Activated CD4-positive, alpha-beta T cell treated with anti-CD3 and anti-CD28 coated beads for 36 hours (primary cell): ENCODE data around the gene NSRP1. TPM values are rescaled to one million over a fixed set of nuclear protein-coding genes. Genes with fewer than 3 reads are reported as not detected.
A peak's percentile ranks its signal among the peaks of the same experiment; 100 is the strongest.

Experiments
- ATAC-seq: fragments of 200-7000 bp; cut with Tn5 transposase; one replicate; pipeline ENCODE4 v1.10.0; 2021; ENCODE audit warnings: mild to moderate bottlenecking, moderate library complexity
- CTCF ChIA-PET: fragments of 350-600 bp; sonication (Branson Sonifier 250); formaldehyde crosslinking; loops from one replicate; lab custom pipeline; 2021; ENCODE audit warnings: antibody characterized with exemption; lab: Charles Lee
- POLR2A ChIA-PET: fragments of 350-600 bp; sonication (Branson Sonifier 250); formaldehyde crosslinking; loops from one replicate; lab custom pipeline; 2021; ENCODE audit warnings: antibody characterized with exemption, inconsistent platforms; lab: Charles Lee
- DNase-seq: peaks from one replicate; pipeline ENCODE4 v3.0.0-alpha.2; 2020
- H3K27ac Mint-ChIP-seq: one replicate; pipeline ENCODE4 v1.8.0; 2021; ENCODE audit warnings: mixed read lengths
- H3K27me3 Mint-ChIP-seq: one replicate; pipeline ENCODE4 v1.8.0; 2021; ENCODE audit warnings: mixed read lengths
- H3K36me3 Mint-ChIP-seq: one replicate; pipeline ENCODE4 v1.8.0; 2021; ENCODE audit warnings: low read depth, mixed read lengths
- H3K4me1 Mint-ChIP-seq: one replicate; pipeline ENCODE4 v1.8.0; 2021; ENCODE audit warnings: mixed read lengths
- H3K4me3 Mint-ChIP-seq: one replicate; pipeline ENCODE4 v1.8.0; 2021; ENCODE audit warnings: mild to moderate bottlenecking, moderate library complexity, mixed read lengths
- H3K9me3 Mint-ChIP-seq: one replicate; pipeline ENCODE4 v1.8.0; 2021; ENCODE audit warnings: low read depth, mixed read lengths
- intact Hi-C, 2 experiments: fragments of 100-400 bp; cut with DNase I in 1 of 2; cut with micrococcal nuclease in 1 of 2; formaldehyde crosslinking; loops; one replicate each; pipeline versions ENCODE4 v1.14.2 to v1.15.1; 2022 to 2024; cut with DNase I, micrococcal nuclease
- total RNA-seq, 2 experiments: library from RNA; stranded (reverse); gene quantifications; one replicate each; pipeline ENCODE4 v1.2.3, GENCODE V29; 2021

The NSRP1 gene
- total RNA-seq, 2 experiments from 2014 or later: 29.9 to 43.0 TPM

DNA sequence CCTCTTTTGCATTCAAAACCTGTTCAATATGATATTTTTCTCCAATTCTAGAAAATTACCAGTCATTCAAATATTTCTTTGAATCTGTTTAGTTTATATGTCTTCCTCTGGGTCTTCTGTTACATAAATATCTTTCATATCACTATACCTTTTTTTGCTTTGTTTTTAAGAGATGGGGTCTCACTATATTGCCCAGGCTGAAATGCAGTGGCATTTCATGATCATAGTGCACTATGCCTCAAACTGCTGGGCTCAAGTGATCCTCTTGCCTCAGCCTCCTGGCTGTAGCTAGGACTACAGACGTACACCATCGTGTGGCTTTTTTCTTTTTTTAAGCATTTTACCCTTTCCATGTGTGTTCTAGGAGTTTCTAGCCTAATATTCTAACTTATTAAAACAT is 38.8 kb downstream of the NSRP1 start:
- Mint-ChIP-seq H3K27ac (no peak overlapping the region), H3K4me3 (no peak overlapping the region), H3K27me3 (no peaks in the 10 kb centered on the region), H3K9me3 (peaks cover 5% of the 10 kb centered on the region), H3K36me3 (peaks cover 51% of the 10 kb centered on the region), H3K4me1 (peaks cover 27% of the 10 kb centered on the region)
- CTCF ChIA-PET: no interaction called here
- DNase-seq: no peak
- ATAC-seq: no peak
- POLR2A ChIA-PET: no interaction called here
- intact Hi-C loops: no loop called here

DNA sequence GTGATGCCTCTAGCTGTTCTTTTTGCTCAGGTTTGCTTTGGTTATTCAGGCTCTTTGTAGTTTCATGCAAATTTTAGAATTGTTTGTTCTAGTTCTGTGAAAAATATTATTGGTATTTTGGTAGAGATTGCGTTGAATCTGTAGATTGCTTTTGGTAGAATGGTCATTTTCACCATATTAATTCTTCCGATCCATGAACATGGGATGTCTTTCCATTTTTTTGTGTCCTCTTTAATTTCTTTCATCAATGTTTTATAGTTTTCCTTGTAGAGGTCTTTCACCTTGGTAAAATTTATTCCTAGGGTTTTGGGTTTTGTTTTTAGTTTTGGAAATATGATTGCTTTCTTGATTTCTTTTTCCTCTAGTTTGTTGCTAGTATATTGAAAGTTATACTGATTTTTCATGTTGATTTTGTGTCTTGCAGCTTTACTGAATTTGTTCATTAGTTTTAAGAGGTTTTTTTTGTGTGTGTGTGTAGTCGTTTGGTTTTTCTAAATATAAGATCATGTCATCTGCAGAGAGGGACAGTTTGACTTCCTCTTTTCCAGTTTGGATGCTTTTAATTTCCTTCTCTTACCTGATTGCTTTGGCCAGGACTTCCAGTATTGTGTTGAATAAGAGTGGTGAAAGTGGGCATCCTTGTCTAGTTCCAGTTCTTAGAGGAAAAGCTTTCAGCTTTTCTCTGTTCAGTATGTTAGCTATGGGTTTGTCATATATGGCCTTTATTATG is 42.4 kb downstream of the NSRP1 start:
- POLR2A ChIA-PET: no interaction called here
- Mint-ChIP-seq H3K27me3 (no peaks in the 10 kb centered on the region), H3K27ac (no peak overlapping the region), H3K36me3 (peaks cover 51% of the 10 kb centered on the region), H3K4me1 (peaks cover 23% of the 10 kb centered on the region), H3K9me3 (peaks cover 7% of the 10 kb centered on the region), H3K4me3 (no peak overlapping the region)
- CTCF ChIA-PET: interaction anchor here (0.8 kb wide), 1 partner anchor 13 kb away, joined by 3 read pairs; no protein-coding TSS in a partner anchor
- DNase-seq: no peak
- intact Hi-C loops: no loop called here
- ATAC-seq: no peak

DNA sequence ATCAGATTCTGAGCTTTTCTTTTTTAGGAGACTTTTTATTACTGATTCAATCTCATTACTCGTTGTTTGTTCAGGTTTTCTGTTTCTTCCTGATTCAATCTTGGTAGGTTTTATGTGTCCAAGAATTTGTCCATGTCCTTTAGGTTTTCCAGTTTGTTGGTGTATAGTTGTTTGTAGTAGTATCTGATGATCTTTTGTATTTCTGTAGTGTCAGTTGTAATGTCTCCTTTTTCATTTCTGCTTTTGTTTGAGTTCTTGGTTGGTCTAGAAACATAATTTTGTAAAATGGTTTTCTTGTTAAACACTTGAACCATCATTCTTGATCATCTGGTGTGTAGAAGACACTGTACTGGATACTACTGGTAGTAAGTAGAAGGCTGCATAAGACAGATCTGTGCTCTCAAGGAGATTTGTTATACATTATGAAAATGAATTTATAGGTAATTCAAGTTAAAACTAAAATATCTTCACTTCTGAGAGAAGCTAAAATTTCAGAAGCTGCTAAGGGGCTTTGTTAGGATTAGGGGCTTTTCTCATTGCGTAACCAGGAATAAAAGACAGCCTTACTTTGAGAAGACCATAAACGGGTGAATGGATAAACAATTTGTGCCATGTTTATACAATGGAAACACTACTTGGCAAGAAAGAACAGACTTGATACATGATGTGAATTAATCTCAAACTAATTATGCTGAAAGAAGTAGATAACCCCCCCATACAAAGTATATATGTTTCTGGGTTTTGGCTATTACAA is 44.0 kb downstream of the NSRP1 start:
- H3K4me3 Mint-ChIP-seq: no peak overlapping the region
- ATAC-seq (no peak), DNase-seq (no peak)
- intact Hi-C loops: no loop called here
- no peaks in the 10 kb centered on the region for H3K27me3 Mint-ChIP-seq
- CTCF ChIA-PET: interaction anchor here (1.4 kb wide), 1 partner anchor 35 kb away, joined by 6 read pairs; no protein-coding TSS in a partner anchor
- H3K27ac Mint-ChIP-seq: no peak overlapping the region
- H3K9me3 Mint-ChIP-seq: peaks cover 7% of the 10 kb centered on the region
- POLR2A ChIA-PET: no interaction called here
- H3K4me1 Mint-ChIP-seq: peaks cover 27% of the 10 kb centered on the region
- H3K36me3 Mint-ChIP-seq: peaks cover 58% of the 10 kb centered on the region

DNA sequence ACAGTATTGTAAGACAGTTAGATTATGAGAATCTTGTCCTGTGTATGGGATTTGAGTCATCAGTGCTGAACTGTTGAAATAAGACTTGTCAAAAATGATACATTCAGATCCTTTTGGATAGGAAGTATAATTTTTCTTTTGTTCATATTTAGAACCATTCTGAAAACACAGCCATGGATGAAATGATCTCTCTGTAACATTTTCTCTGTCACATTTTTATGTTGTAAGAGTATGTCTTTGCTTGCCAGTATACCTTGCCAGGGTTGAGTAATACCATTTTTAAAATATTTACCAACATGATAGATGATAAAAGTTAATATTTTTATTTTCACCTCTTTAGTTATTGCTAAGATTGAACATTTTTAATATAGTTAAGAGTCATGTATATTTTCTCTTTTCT is 45.0 kb downstream of the NSRP1 start:
- H3K27ac Mint-ChIP-seq: no peak overlapping the region
- peaks cover 7% of the 10 kb centered on the region for H3K9me3 Mint-ChIP-seq
- POLR2A ChIA-PET: no interaction called here
- CTCF ChIA-PET: interaction anchor here (1.6 to 3.1 kb wide), 2 partner anchors 11 to 57 kb away, joined by 4 to 9 read pairs; no protein-coding TSS in a partner anchor
- no peaks in the 10 kb centered on the region for H3K27me3 Mint-ChIP-seq
- ATAC-seq (no peak), DNase-seq (no peak)
- peaks cover 55% of the 10 kb centered on the region for H3K36me3 Mint-ChIP-seq
- intact Hi-C loops: no loop called here
- peaks cover 25% of the 10 kb centered on the region for H3K4me1 Mint-ChIP-seq
- no peak overlapping the region for H3K4me3 Mint-ChIP-seq

DNA sequence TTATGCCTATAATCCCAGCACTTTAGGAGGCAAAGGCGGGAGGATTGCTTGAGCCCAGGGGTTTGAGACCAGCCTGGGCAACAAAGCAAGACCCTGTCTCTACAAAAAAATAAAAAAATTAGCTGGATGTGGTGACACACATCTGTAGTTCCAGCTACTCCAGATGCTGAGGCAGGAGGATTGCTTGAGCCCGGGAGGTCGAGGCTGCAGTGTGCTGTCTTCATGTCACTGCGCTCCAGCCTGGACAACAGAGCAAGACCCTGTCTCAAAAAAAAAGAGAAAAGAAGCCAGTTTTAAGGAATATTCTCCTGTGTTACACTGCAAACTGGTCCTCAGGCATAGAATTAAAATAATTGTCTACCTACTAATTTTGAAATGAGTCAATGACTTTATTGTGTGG is 47.9 kb downstream of the NSRP1 start:
- Mint-ChIP-seq H3K36me3 (peaks cover 33% of the 10 kb centered on the region), H3K9me3 (peaks cover 7% of the 10 kb centered on the region), H3K27me3 (no peaks in the 10 kb centered on the region), H3K4me3 (no peak overlapping the region), H3K4me1 (peaks cover 11% of the 10 kb centered on the region), H3K27ac (no peak overlapping the region)
- no peak for ATAC-seq
- DNase-seq: no peak
- ChIA-PET POLR2A (interaction anchor here (0.6 kb wide), 1 partner anchor 31 kb away, joined by 6 read pairs; no protein-coding TSS in a partner anchor), CTCF (interaction anchor here (0.6 to 3.1 kb wide), 5 partner anchors 8 to 174 kb away, joined by 3 to 9 read pairs (median 3); no protein-coding TSS in a partner anchor)
- intact Hi-C loops: no loop called here

DNA sequence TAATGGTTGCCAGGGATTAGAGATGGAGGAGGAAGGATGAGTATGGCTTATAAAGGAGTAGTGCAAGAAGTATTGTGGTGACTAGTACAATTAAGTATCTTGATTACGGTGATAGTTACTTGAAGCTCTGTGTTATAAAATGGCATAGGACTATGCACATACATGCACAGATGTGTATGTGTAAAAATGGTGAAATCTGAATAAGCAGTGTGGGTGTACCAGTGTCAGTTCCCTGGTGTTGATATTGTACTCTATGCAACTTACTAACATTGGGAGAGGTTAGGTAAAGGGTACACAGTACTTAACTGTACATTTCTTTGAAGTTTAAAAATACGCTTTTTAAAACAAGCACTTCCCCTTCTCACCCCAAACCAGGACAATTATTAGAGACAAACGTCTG is 48.5 kb downstream of the NSRP1 start:
- H3K9me3 Mint-ChIP-seq: peaks cover 3% of the 10 kb centered on the region
- DNase-seq (no peak), ATAC-seq (no peak)
- H3K36me3 Mint-ChIP-seq: peaks cover 26% of the 10 kb centered on the region
- ChIA-PET CTCF (interaction anchor here (0.7 to 1.2 kb wide), 4 partner anchors 22 to 73 kb away, joined by 3 to 4 read pairs (median 3); no protein-coding TSS in a partner anchor), POLR2A (no interaction called here)
- no peak overlapping the region for H3K27ac Mint-ChIP-seq
- intact Hi-C loops: no loop called here
- H3K4me1 Mint-ChIP-seq: peaks cover 7% of the 10 kb centered on the region
- no peaks in the 10 kb centered on the region for H3K27me3 Mint-ChIP-seq
- no peak overlapping the region for H3K4me3 Mint-ChIP-seq

DNA sequence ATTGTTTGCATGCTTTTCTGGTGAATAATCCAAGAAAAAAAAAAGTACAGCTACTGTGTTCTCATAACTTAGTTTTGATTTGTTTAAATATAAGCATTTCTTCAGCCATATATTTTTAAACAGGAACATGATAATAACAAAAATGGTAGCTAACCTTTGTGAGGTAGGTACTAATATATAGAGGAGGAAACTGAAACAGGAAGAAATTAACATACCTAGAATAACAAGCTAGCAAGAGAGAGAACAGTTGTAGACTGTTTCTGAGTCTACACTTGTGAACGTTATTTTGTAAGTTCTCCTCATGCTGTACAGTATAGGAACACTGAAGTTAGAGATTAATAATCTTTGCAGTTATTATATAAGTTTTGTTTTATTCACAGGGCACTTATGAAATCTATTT is 49.3 kb downstream of the NSRP1 start:
- Mint-ChIP-seq H3K4me3 (no peak overlapping the region), H3K36me3 (peaks cover 21% of the 10 kb centered on the region), H3K4me1 (peaks cover 11% of the 10 kb centered on the region), H3K27ac (no peak overlapping the region), H3K27me3 (no peaks in the 10 kb centered on the region), H3K9me3 (no peaks in the 10 kb centered on the region)
- intact Hi-C loops: no loop called here
- DNase-seq (no peak), ATAC-seq (no peak)
- POLR2A ChIA-PET: interaction anchor here (0.7 kb wide), 1 partner anchor 93 kb away, joined by 5 read pairs; no protein-coding TSS in a partner anchor
- CTCF ChIA-PET: interaction anchor here (0.7 to 1.0 kb wide), 2 partner anchors 22 to 51 kb away, joined by 3 to 4 read pairs; no protein-coding TSS in a partner anchor

DNA sequence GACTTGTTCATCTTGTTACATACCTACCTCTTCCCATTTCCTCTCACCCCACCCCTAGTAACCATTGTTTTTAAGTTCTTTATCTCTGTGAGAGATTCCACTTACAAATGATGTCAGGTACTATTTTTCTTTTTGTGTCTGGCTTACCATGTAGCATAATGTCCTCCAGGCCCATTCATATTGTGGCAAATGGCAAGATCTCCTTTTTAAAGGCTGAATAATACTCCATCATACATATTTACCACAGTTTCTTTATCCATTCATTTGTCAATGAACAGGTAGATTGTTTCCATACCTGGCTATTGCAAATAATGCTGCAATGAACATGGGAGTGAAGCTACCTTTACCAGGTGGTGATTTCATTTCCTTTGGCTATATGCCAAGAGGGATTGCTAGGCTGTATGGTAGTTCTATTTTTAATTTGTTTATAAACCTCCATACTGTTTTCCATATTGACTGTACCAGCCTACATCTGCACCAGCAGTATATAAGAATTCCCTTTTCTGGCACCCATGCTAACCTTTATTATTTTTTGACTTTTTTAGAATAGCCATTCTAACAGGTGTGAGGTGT is 53.9 kb downstream of the NSRP1 start:
- Mint-ChIP-seq H3K4me1 (peaks cover 23% of the 10 kb centered on the region), H3K9me3 (no peaks in the 10 kb centered on the region), H3K27me3 (no peaks in the 10 kb centered on the region), H3K36me3 (peaks cover 25% of the 10 kb centered on the region), H3K4me3 (no peak overlapping the region), H3K27ac (no peak overlapping the region)
- CTCF ChIA-PET: interaction anchor here (0.6 kb wide), 1 partner anchor 29 kb away, joined by 3 read pairs; no protein-coding TSS in a partner anchor
- DNase-seq (no peak), ATAC-seq (no peak)
- intact Hi-C loops: loop anchor here in 1 of 2 experiments (5.0 kb wide), 1 partner anchor 167 kb away; no protein-coding TSS in a partner anchor
- POLR2A ChIA-PET: no interaction called here

DNA sequence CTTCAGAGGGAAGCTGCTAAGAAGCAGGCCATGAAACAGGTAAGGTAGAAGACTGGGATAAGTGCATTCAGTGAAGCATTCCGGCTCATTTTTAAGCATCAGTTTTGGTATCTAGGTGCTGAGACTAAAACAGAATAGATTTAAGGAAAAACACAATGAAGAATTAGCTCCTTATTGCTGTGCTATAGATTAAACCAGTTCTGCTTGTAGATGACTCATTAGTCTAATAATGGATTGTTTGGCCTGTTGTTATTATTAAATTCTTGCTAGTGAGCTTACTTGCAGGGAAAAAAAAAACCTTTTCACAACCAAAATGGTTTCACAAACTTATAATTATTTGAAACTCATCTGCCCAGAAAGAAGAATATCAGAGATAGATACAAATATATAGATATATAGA is 55.9 kb downstream of the NSRP1 start:
- no peak overlapping the region for H3K4me3 Mint-ChIP-seq
- peaks cover 27% of the 10 kb centered on the region for H3K36me3 Mint-ChIP-seq
- ChIA-PET POLR2A (no interaction called here), CTCF (interaction anchor here (0.7 to 2.2 kb wide), 6 partner anchors 10 to 348 kb away, joined by 3 to 9 read pairs (median 3); no protein-coding TSS in a partner anchor)
- DNase-seq (no peak), ATAC-seq (no peak)
- H3K27me3 Mint-ChIP-seq: no peaks in the 10 kb centered on the region
- peaks cover 23% of the 10 kb centered on the region for H3K4me1 Mint-ChIP-seq
- no peak overlapping the region for H3K27ac Mint-ChIP-seq
- no peaks in the 10 kb centered on the region for H3K9me3 Mint-ChIP-seq
- intact Hi-C loops: loop anchor here in 1 of 2 experiments (5.0 kb wide), 1 partner anchor 165 kb away; no protein-coding TSS in a partner anchor

DNA sequence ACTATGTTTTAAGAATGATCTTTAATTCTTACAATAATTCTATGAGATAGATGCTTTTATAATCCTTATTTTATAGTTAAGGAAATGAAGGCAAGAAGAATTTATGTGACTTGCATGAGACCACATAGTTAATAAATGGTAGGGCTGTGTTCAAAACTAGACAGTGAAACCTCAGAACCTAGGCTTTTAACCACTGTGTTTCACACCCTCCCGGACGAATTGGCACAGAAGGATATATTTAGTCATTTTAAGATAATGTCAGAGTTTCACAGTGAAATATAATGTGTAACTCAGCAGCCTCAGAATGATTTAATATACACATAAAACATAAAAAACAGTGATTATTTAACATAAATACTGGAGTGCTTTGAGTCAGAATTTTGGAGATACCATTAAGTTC is 57.0 kb downstream of the NSRP1 start:
- peak; percentile 89 for ATAC-seq
- intact Hi-C loops: loop anchor here in 1 of 2 experiments (5.0 kb wide), 1 partner anchor 164 kb away; no protein-coding TSS in a partner anchor
- Mint-ChIP-seq H3K27ac (no peak overlapping the region), H3K4me1 (peaks cover 23% of the 10 kb centered on the region), H3K4me3 (no peak overlapping the region), H3K36me3 (peaks cover 33% of the 10 kb centered on the region), H3K9me3 (no peaks in the 10 kb centered on the region), H3K27me3 (no peaks in the 10 kb centered on the region)
- DNase-seq: peak; percentile 48
- POLR2A ChIA-PET: no interaction called here
- CTCF ChIA-PET: interaction anchor here (1.2 kb wide), 1 partner anchor 32 kb away, joined by 3 read pairs; no protein-coding TSS in a partner anchor

DNA sequence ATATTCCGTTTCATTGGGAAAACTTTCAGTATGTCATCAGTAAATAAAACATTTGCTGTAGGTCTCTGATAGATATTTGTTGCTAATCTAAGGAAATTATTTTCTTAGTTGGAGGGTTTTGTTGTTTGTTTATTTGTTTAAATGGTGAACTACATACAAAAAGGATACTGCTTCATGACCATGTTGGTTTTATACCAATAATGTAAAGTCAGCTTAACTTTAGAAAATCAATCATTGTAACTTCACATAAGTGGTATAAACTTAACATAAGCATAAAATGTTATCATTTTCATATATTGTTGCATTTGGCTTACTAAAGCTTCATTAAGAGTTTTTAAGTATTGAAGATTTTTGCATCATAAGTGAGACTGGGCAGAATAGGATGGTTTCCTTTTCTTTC is 57.9 kb downstream of the NSRP1 start:
- POLR2A ChIA-PET: no interaction called here
- DNase-seq: no peak
- intact Hi-C loops: loop anchor here in 1 of 2 experiments (5.0 kb wide), 1 partner anchor 163 kb away; no protein-coding TSS in a partner anchor
- Mint-ChIP-seq H3K4me1 (peaks cover 20% of the 10 kb centered on the region), H3K27me3 (no peaks in the 10 kb centered on the region), H3K27ac (no peak overlapping the region), H3K36me3 (peaks cover 37% of the 10 kb centered on the region), H3K4me3 (no peak overlapping the region), H3K9me3 (no peaks in the 10 kb centered on the region)
- ATAC-seq: no peak
- CTCF ChIA-PET: interaction anchor here (0.6 to 1.5 kb wide), 5 partner anchors 11 to 162 kb away, joined by 3 to 6 read pairs (median 3); no protein-coding TSS in a partner anchor
